Stimulated activated CD4-positive, alpha-beta T cell treated with anti-CD3 and anti-CD28 coated beads, Interleukin-1b, Interleukin-23, amount 100 ng/mL, for 4 hours (primary cell): ENCODE results near the gene ARNT2.
"Not testable (repeated sequence)": the region's sequence is repeated elsewhere in the genome, so short reads cannot be mapped to it uniquely, and the experiment has no call there.

ENCODE experiments used
- DNase-seq, 2 donors: peaks; one replicate each; pipeline ENCODE4 v3.0.0-alpha.2; 2020; ENCODE audit warnings: low read depth in 2 of 2

ARNT2 gene

GRCh38 chr15:80491163-80491847 lies 87.1 kb downstream of the ARNT2 start:
- DNase-seq = no peak

GRCh38 chr15:80492409-80492808 lies 88.2 kb downstream of the ARNT2 start:
- DNase-seq = no peak

DNA sequence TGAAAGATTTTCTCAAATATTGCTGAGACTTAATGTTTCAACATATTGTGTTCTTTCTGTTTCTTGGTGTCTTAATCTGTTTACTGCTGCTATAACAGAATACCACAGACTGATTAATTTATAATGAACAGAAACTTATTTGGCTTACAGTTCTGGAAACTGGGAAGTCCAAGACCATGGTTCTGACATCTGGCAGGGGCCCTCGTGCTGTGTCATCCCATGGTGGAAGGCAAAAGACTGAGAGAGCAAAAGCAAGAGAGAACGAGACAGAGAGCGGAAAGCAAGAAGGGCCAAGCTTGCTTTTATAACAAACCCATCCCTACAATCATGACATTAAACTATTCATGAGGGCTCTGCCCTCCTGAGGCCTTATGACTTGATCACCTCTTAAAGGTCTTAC lies 88.7 kb downstream of the ARNT2 start:
- DNase-seq = no peak

DNA sequence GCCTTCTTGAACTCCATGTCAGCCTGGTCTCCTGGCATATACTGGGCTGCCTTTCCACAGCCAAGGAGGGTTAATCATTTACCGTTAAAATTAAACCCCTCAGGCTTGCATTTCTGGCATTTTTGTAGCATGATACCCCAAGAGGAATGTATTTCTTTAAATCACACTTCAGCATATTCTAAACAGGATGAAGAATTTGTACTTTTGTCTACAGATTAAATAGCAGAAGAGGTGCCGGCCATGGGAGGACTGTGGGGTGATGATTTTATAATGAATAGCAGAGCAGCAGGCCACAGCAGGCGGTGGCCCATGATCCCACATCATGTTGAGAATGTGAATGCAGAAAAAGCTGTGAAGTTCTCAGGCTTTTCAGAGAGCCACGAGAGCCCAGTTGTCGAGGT lies 90.2 kb downstream of the ARNT2 start:
- DNase-seq = no peak

DNA sequence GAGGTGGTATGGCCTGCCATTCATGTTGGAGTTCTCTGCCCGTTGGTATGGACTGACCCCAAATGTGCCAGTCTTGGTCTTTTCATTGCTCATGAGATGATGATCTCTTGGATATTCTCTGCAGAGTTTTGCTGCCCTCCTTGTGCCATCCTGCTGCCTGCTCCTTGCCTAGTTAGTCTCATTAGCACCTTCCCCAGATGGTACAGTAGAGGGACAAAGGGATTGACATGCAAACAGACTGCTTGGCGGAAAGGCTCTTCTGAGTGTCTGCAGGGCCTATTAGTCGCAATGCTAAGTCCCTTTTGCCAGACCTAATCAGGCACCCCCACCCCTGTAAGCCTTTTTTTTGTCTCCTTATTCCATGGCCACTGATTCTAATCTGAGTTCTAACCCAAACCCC lies 90.6 kb downstream of the ARNT2 start:
- no peak for DNase-seq

GRCh38 chr15:80495401-80495942 lies 91.3 kb downstream of the ARNT2 start:
- DNase-seq = no peak

GRCh38 chr15:80496096-80496495 lies 91.9 kb downstream of the ARNT2 start:
- DNase-seq = no peak

GRCh38 chr15:80497221-80497620 lies 93.0 kb downstream of the ARNT2 start:
- no peak for DNase-seq

GRCh38 chr15:80498652-80499051 lies 94.5 kb downstream of the ARNT2 start:
- DNase-seq = no peak

DNA sequence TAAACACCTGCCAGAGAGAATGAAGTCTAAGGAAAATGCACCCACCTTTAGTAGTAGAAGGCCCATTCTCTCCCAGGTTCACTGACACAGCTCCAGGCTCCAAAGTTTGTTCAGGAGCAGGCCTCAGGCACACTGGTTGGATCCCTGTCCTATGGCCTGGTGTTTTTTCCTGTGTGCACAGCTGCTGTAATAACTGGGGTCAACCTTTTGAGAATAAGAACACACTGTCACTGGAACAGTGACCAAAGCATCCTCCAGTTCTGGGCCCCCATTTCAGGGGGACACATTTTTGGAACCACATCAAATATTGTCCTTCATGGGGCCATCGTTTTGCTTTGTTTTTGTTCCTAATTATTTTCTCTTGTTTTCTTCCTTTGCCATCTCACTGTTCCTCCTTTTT lies 95.8 kb downstream of the ARNT2 start:
- DNase-seq = no peak

DNA sequence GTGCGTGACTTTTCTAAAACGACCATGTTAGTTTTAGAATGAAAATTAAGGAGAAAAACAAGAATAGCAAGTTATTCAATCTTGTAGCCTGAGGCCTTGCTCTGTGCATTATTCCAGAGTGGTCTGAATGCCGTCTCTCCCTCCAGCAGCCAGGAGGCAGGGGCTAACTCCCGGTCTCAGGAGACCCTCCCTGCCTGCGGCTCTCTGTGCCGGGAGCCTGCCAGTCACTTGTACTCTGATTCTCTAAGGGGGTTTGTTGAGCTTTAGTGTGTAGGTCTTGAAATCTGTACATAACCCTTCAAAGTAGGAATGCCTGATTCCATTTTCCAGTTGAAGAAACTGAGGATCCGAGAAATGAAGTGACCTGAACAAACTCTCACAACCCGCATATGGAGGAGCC lies 97.3 kb downstream of the ARNT2 start:
- DNase-seq = no peak

- no peak for DNase-seq
Measured at GRCh38 chr15:80502782-80503181, 98.6 kb downstream of the ARNT2 start.

DNA sequence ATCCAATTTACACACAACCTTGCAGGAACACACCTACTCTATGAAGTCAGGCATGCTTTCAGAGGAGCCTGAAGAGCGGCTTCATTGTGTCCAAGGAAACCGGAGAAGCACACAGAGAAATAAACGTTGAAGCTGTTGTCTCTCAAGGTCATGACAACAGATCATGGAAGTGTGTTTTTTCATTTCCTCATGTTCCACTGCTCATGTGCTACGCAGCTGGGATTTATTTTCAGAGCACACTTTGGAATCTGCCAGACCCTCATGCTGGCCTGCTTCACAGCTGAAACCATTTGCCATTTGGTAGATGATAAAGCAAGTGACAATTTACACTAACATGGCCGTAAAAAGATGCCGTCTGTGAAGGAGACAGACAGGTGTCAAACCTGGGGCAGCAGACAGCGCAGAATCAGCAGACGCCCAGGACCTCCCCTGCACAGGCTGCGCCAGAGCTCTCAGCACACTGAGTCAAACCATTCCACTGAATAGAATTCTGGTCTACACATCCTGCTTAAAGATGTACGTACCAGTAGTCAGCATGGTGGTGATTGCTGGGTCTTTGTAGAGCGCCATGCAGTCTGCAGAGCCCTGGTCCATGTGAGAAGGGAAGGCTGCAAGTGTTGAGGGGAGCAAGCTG lies 99.3 kb downstream of the ARNT2 start:
- DNase-seq = no peak

- DNase-seq = no peak
Measured at GRCh38 chr15:80504931-80505330, 100.7 kb downstream of the ARNT2 start.

DNA sequence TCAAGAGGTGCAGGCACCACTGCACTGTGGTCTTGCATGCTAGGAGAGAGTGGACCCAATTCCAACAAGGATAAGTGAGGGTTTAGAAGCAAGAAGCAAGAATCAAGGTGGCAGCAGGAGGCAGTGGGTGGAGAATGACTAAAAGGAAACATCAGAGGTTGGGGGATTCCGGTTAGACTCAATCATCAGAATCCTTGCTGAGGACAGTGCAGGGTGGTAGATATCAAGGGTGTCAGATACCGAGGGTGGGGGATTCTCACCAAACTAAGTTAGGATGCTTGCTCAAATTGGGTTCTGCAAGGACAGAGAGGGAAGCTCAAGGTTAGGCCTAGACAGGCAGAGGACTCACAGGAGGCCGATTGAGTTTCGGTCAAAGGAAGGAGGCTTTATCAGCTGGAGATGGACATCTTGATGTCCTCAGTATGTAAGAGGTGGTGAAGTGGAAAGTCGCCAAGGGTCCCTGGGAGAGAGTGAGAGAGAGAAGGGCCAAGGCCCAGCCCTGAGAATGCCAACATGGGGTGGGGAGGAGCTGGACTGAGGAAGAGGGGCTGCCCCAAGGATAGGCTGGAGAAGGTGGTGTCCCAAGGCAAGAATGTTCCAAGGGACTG lies 102.2 kb downstream of the ARNT2 start:
- no peak for DNase-seq

GRCh38 chr15:80507131-80507530 lies 102.9 kb downstream of the ARNT2 start:
- DNase-seq = no peak

GRCh38 chr15:80507638-80508316 lies 103.6 kb downstream of the ARNT2 start:
- no peak for DNase-seq

- DNase-seq = no peak
Measured at GRCh38 chr15:80508783-80509182, 104.6 kb downstream of the ARNT2 start.

- no peak for DNase-seq
Measured at GRCh38 chr15:80509800-80510199, 105.6 kb downstream of the ARNT2 start.

DNA sequence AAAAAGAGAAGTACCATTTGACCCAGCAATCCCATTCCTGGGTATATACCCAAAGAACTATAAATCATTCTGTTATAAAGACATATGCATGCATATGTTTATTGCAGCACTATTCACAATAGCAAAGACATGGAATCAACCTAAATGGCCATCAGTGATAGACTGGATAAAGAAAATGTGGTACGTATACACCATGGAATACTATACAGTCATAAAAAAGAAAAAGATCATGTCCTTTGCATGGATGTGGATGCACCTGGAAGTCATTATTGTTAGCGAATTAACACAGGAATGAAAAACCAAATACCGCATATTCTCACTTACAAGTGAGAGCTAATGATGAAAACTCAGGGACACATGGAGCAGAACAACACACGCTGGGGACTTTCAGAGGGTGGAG lies 106.8 kb downstream of the ARNT2 start:
- DNase-seq = not testable (repeated sequence)

DNA sequence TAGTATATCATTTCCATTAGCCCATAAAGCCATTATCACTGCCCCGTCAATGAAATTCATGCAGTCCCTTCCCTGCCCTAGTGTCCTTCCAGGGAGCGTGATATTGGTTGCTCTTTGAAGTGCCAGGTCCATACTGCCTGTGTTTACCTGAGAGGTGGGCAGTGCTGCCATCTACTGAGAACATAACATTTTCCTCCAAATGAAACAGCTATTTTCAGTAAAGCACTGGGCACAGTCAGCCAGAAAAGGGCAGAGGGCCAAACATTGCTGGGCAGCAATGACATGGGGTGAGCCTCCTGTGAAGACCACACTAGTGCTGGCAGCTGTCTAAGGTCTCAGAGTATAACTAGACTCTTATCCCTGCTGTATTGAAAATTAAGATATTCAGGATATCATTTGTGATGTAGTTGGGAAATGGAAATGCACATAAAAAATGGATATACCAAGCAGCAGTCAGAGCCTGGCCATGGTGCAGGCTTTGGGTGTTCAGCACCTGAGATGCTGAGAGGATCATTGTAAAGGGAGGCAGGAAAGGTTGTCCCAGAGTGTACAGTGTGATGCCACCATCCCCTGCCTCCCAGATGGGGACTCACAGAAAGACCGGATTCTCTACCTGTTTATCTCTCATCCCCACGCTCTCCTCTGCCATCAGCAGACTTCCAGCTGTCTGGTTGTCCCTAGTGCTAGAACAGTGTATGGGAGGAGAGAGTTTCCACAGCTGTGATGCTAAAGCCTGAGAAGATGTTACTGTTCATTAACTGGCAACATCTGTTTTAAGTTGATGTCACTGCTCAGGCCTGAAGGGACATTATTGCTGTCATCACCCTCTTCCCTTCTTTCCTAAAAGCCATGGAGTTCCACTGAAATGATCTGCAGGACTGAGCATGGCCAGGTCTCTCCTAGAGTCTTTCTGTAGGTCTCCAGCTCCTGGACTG lies 108.8 kb downstream of the ARNT2 start:
- no peak for DNase-seq
